ENCODE measurements around the gene FCN2.

Gene FCN2

GRCh38 chr9:134880484-134881312 lies at the start of gene FCN2:
FCN2 (plus strand) TSS chr9:134880810; CDS start chr9:134880822, 12 bp downstream.
- no peak for DNase-seq (ENCODE audit: low read depth in 2 of 2)

- no peak for DNase-seq (ENCODE audit: low read depth in 2 of 2)
Observed at GRCh38 chr9:134830926-134831720, 49.5 kb upstream of the FCN2 start.

DNA sequence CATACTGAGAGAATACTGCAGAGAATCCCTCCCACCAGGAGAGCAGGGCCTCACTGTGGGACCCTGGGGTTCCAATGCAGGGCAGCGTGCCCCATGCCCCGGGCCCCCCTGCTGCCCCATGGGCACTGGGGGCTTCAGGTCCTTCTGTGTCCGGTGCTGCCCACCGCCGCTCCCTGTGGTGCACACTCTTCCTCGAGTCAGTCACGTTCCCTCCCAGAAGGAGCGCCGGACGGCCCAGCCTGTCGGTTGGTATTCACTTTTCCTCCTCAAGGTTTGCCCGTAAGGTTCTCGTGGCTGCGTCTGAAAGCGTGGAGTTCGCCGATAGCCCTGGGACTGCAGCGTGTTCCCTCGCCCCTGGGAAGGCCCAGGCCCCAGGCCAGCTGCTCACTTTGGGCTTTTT lies 48.1 kb upstream of the FCN2 start:
- DNase-seq (ENCODE audit: low read depth in 2 of 2): no peak

- DNase-seq (ENCODE audit: low read depth in 2 of 2): no peak
Observed at GRCh38 chr9:134833294-134833880, 47.2 kb upstream of the FCN2 start.

GRCh38 chr9:134834217-134834956 lies 46.2 kb upstream of the FCN2 start:
- DNase-seq (ENCODE audit: low read depth in 2 of 2): no peak

GRCh38 chr9:134834957-134835419 lies 45.6 kb upstream of the FCN2 start:
- no peak for DNase-seq (ENCODE audit: low read depth in 2 of 2)

GRCh38 chr9:134835448-134835847 lies 45.2 kb upstream of the FCN2 start:
- no peak for DNase-seq (ENCODE audit: low read depth in 2 of 2)

GRCh38 chr9:134835987-134836386 lies 44.6 kb upstream of the FCN2 start:
- no peak for DNase-seq (ENCODE audit: low read depth in 2 of 2)

DNA sequence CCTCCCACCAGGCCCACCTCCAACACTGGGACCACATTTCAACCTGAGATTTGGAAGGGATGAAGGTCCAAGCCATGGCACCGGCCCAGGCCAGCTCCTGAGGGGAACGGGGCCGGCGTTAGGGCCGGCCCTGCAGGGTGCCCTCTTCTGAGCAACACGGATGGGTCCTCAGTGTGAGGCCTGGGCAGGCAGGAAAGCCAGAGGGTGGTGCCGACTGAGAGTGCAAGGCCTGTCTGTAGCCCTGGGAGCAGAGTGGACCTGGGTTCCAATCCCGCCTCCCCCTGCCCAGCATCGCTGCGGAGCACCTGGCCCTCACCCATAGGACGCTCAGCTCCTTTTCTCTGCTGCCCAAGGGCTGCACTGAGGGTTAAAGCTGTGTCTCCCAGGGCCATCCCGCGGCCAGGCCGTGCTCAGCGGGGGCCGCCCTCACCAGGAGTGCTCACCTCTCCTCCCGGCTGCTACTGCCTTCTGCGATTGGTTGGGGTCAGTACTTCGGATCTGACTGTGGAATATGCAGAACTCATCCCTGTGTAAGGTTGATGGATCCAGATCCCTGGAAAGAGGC lies 44.1 kb upstream of the FCN2 start:
- no peak for DNase-seq (ENCODE audit: low read depth in 2 of 2)

- DNase-seq (ENCODE audit: low read depth in 2 of 2): no peak
Observed at GRCh38 chr9:134837529-134837928, 43.1 kb upstream of the FCN2 start.

DNA sequence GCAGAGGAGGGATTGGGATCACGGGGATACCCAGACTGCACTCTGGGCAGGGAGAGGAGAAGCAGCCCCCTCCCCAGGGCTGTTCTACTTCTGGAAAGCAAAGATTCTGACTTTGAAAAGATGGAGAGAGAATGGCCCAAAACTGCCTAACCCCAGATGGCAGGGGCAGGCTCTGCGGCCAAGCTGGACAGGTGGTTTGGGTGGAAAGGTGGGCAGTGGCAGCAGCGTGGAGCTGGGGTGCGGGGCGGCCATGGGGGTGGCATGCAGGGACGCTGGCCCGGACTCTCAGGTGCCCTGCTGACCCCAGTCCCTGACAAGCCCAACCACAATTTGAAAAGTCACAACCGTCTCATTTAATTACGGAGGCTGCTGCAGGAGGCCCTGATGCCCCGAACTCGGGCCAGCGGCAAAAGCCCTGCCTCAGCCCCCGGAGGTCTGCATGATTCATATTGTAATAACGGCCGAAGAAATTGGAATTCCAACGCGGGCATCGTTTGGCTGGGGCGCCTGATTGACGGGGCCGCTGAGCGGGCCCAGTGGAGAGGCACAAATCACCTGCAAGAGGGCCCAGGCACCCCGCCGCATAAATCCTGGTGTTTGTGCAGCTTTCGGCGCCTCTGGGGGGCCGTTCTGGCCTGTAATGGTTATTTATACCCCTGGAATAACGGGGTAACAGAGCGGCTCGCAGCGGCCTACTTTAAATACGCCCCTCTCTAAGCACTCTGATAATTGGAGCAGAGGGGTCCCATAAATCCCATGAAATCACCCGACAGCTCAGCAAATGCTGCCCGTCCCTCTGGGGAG lies 41.8 kb upstream of the FCN2 start:
- DNase-seq (ENCODE audit: low read depth in 2 of 2): no peak

GRCh38 chr9:134839455-134840125 lies 41.0 kb upstream of the FCN2 start:
- no peak for DNase-seq (ENCODE audit: low read depth in 2 of 2)

GRCh38 chr9:134840511-134840910 lies 40.1 kb upstream of the FCN2 start:
- DNase-seq (ENCODE audit: low read depth in 2 of 2): no peak

DNA sequence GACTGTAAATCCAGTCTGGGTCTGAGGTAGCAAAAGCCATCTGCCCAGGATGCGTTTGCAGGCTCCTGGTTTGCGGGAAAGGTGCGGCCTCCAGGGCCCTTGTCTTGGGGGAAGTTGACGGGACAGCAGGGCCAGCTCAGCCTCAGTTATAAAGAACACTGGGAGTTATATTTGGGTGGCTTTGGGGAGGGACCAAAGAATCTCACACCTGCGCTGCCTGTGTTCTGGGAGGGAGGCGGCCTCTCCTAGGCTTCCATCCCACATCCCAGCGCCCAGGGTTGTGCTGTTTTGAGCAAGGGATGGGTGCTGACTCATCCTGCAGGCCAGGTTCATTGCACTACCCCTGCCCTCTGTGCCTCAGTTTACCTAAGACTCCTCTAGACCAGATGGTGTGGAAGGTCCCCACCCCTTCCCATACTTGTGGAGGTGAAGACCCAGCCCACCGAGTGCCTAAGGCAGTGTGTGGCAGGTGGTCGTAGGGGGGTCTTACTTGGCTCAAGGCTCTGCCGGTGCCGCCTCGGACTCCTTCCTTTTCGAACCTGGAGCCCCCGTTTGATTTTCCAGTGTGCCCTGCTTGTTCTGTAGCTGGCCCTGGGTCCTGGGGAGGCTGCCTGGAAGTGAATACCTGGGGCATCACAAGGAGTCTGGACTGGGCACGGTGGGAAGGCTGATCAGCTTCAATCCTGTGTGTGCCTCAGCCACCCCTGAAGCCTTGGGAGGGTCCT lies 39.3 kb upstream of the FCN2 start:
- DNase-seq (ENCODE audit: low read depth in 2 of 2): no peak

DNA sequence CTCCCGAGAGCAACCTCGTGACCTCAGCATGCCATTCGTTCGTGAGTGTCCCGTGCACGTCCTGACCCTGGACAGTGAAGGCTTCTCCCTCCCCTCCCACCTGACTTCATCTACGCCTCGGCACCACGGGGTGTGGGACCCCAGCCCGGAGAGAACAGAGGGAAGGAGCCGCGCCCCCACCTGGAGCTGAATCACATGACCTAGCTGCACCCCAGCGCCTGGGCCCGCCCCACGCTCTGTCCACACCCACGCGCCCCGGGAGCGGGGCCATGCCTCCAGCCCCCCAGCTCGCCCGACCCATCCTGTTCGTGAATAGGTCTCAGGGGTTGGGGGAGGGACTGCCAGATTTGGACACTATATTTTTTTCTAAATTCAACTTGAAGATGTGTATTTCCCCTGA lies 38.3 kb upstream of the FCN2 start:
- no peak for DNase-seq (ENCODE audit: low read depth in 2 of 2)

DNA sequence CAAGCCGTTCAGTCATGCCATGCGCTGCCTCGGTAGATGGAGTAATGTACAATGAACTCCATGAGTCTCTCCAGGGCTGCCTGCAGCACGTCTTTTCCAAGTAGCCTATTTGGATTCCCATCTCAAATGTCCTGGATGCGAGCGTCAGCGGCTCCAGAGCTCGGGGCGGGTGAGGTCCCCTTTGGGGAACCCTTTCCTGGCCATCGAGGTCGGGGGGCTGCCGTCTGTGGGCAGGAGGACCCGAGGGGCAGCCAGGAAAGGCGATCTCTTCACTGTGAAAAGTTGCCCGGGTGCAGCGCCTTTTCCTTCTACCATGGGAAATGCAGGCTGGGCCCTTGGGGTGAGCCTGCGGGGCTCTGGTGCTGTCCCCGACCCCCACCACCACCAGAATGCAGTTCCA lies 36.9 kb upstream of the FCN2 start:
- no peak for DNase-seq (ENCODE audit: low read depth in 2 of 2)

DNA sequence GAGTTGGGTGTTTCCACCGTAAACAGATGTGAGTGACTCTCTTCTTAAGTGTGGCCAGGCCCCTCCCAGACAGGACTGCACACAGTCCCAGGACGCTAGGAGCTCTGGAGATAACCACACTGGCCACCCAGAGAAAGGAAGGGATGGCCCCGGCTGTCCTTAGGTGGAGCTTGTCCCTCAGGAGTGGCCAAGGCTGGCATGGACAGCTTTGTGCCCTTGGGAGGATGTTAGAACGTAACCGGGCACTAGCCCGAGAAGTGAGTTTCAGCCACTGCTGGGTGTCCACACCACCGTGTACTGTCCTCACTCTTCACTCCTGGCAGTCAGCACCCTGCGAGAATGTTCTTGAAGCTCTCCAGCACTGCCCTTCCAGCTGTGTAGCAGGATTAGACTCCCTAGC lies 35.8 kb upstream of the FCN2 start:
- no peak for DNase-seq (ENCODE audit: low read depth in 2 of 2)

DNA sequence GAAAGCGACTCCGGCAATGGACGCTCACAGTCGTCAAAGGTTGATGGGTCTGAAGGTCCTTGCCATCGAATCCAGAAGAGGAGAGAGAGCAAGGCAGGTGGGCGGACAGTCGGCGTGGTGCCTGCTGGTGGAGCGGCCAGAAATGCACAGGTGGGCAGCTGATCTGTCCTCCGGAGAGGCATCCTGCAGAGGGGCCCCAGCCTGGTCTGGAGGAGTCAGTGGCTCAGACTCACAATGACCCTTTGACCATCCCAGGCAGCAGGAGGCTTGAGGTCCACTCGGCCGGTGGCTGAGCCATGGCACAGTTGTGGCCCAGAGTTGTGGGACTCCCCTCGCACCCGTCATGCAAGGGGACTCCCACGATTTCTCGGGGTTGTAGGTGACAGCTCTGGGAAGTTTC lies 34.4 kb upstream of the FCN2 start:
- DNase-seq (ENCODE audit: low read depth in 2 of 2): no peak

DNA sequence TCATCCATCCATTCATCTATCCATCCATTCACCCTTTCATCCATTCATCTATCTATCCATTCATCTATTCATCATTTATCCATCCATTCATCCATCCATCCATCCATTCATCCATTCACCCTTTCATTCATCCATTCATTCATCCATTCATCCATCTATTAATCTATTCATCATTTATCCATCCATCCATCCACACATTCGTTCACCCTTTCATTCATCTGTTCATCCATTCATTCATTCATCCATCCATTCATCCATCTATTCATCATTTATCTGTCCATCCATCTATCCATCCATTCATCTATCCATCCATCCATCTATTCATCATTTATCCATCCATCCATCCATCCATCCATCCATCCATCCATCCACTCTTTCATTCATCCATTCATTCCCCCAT lies 33.9 kb upstream of the FCN2 start:
- no peak for DNase-seq (ENCODE audit: low read depth in 2 of 2)

Data from stimulated activated CD4-positive, alpha-beta T cell treated with anti-CD3 and anti-CD28 coated beads, Interleukin-12 subunit alpha, Interleukin-12 subunit beta, amount 100 ng/mL, for 24 hours (primary cell).